Transverse colon (tissue), 4 donors: ENCODE measurements around the gene RHOC.

Experiments used
- POLR2A ChIP-seq: fragments of 450-650 bp; IDR thresholded peaks from one replicate; pipeline ENCODE4 v1.6.1; 2016; ENCODE audit warnings: antibody characterized with exemption, mild to moderate bottlenecking, moderate library complexity
- POLR2AphosphoS5 ChIP-seq, 3 donors: sonication (generic); formaldehyde crosslinking; IDR thresholded peaks; one replicate each; pipeline ENCODE4 v1.6.1; 2016; ENCODE audit warnings: antibody characterized with exemption in 3 of 3
- TF ChIP-seq, protein P1 (sequence below), 5 experiments: fragments of 200-600 bp in 3 of 5; fragments of 450-650 bp in 2 of 5; sonication (generic) in 3 of 5; IDR thresholded peaks; 1 replicate in 2 of 5; 2 replicates in 3 of 5; pipeline ENCODE4 v1.5.1; 2016 to 2017; ENCODE audit warnings: antibody characterized with exemption in 5 of 5, inconsistent platforms in 3 of 5, mild to moderate bottlenecking in 2 of 5, moderate library complexity in 1 of 5

DNA sequence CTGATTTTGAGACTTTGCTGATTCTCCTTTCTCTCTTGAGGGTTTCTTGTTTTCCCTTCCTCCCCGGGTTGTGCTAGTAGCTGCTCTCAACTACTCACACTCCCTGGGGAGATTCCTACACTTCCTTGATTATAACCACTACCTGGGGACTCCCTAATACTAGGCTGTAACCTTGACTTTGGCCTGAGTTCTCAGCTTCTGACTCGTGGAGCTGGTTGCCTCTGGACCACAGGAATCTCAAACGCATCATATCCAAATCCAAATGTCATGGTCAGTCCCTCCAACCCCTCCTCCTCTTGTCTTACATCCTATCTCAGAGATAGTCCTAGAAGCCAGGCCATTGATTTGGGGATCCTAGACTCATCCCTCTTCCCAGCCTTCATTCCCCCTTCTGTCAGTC lies 20.5 kb downstream of the RHOC start:
- TF ChIP-seq, protein P1, sequence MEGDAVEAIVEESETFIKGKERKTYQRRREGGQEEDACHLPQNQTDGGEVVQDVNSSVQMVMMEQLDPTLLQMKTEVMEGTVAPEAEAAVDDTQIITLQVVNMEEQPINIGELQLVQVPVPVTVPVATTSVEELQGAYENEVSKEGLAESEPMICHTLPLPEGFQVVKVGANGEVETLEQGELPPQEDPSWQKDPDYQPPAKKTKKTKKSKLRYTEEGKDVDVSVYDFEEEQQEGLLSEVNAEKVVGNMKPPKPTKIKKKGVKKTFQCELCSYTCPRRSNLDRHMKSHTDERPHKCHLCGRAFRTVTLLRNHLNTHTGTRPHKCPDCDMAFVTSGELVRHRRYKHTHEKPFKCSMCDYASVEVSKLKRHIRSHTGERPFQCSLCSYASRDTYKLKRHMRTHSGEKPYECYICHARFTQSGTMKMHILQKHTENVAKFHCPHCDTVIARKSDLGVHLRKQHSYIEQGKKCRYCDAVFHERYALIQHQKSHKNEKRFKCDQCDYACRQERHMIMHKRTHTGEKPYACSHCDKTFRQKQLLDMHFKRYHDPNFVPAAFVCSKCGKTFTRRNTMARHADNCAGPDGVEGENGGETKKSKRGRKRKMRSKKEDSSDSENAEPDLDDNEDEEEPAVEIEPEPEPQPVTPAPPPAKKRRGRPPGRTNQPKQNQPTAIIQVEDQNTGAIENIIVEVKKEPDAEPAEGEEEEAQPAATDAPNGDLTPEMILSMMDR (IDR thresholded peaks at IDR 0.05): no peak
- no peak for TF ChIP-seq POLR2A
- TF ChIP-seq POLR2AphosphoS5 (IDR thresholded peaks at IDR 0.05): no peak
